HG03354 (cell line): ENCODE results near the gene NTRK2.
A peak's percentile ranks its signal among the peaks of the same experiment; 100 is the strongest.

Experiments used
- ATAC-seq: cut with Tn5 transposase; IDR thresholded peaks from one replicate; pipeline ENCODE4 v1.9.1; 2021; ENCODE audit warnings: mild to moderate bottlenecking; ENCODE audit not compliant: unreplicated experiment, poor library complexity, severe bottlenecking

Gene NTRK2

GRCh38 chr9:84669288-84670137 lies at the start of gene NTRK2:
NTRK2 (plus strand) TSS chr9:84669729; CDS start chr9:84670749, 1,020 bp downstream.
- ATAC-seq: peak; percentile 55

GRCh38 chr9:84620338-84620737 lies 49.2 kb upstream of the NTRK2 start:
- no peak for ATAC-seq

GRCh38 chr9:84621811-84622210 lies 47.7 kb upstream of the NTRK2 start:
- no peak for ATAC-seq

- no peak for ATAC-seq
These were observed 46.5 kb upstream of the NTRK2 start for GRCh38 chr9:84622981-84623380.

- no peak for ATAC-seq
These were observed 33.1 kb upstream of the NTRK2 start for GRCh38 chr9:84636436-84636835.

- no peak for ATAC-seq
These were observed 26.9 kb upstream of the NTRK2 start for GRCh38 chr9:84642553-84643141.

- no peak for ATAC-seq
These were observed 21.8 kb upstream of the NTRK2 start for GRCh38 chr9:84647699-84648098.

- ATAC-seq: no peak
These were observed 16.9 kb upstream of the NTRK2 start for GRCh38 chr9:84652496-84653120.

GRCh38 chr9:84655447-84655846 lies 14.1 kb upstream of the NTRK2 start:
- ATAC-seq: no peak

GRCh38 chr9:84659313-84659712 lies 10.2 kb upstream of the NTRK2 start:
- no peak for ATAC-seq

GRCh38 chr9:84659773-84660172 lies 9.8 kb upstream of the NTRK2 start:
- no peak for ATAC-seq

- ATAC-seq: peak; percentile 40
These were observed 1.8 kb upstream of the NTRK2 start for GRCh38 chr9:84667571-84668195.

GRCh38 chr9:84668196-84669012 lies 1.1 kb upstream of the NTRK2 start:
- ATAC-seq: peak; percentile 71

- ATAC-seq: no peak
These were observed 579 bp upstream of the NTRK2 start for GRCh38 chr9:84669013-84669287.

GRCh38 chr9:84670138-84671041 lies 861 bp downstream of the NTRK2 start:
- ATAC-seq: peak; percentile 4

- no peak for ATAC-seq
These were observed 2.3 kb downstream of the NTRK2 start for GRCh38 chr9:84671586-84672521.

GRCh38 chr9:84673806-84674205 lies 4.3 kb downstream of the NTRK2 start:
- ATAC-seq: no peak

- ATAC-seq: no peak
These were observed 7.6 kb downstream of the NTRK2 start for GRCh38 chr9:84677080-84677479.
